Stomach (tissue), 4 donors: ENCODE measurements around the gene TEX30.

Experiments
- POLR2A ChIP-seq, 4 donors: fragments of 450-650 bp; IDR thresholded peaks; one replicate each; pipeline ENCODE4 v1.6.1; 2016; ENCODE audit warnings: antibody characterized with exemption in 4 of 4, control low read depth in 2 of 4, mild to moderate bottlenecking in 1 of 4, moderate library complexity in 1 of 4
- TF ChIP-seq, protein P1 (sequence below), 7 experiments: fragments of 450-650 bp in 4 of 7; fragments of 200-600 bp in 3 of 7; sonication (generic) in 3 of 7; IDR thresholded peaks; one replicate each; pipeline ENCODE4 v1.5.1; 2016 to 2019; ENCODE audit warnings: antibody characterized with exemption in 7 of 7, control low read depth in 2 of 7, mild to moderate bottlenecking in 1 of 7

DNA sequence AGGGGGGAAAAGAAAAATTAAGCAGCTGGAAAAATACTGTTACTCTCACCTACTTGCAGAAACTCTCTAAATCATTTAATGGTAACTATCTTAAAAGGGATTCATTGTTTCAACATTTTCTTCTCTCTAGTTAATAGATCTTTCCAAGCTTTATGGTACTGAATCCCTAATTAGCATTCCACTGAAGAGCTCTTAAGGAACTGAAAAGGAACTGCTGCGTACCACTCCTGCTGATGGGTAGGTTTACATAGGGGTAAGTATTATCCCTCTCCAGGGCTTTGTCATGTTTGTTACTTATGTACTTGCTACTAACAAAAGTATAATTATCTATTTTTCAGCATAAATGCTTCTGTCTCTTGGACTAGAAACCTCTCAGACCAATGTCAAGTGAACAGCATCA, 12.5 kb downstream of the TEX30 start:
- TF ChIP-seq POLR2A (IDR thresholded peaks at IDR 0.05): no peak
- TF ChIP-seq, protein P1, sequence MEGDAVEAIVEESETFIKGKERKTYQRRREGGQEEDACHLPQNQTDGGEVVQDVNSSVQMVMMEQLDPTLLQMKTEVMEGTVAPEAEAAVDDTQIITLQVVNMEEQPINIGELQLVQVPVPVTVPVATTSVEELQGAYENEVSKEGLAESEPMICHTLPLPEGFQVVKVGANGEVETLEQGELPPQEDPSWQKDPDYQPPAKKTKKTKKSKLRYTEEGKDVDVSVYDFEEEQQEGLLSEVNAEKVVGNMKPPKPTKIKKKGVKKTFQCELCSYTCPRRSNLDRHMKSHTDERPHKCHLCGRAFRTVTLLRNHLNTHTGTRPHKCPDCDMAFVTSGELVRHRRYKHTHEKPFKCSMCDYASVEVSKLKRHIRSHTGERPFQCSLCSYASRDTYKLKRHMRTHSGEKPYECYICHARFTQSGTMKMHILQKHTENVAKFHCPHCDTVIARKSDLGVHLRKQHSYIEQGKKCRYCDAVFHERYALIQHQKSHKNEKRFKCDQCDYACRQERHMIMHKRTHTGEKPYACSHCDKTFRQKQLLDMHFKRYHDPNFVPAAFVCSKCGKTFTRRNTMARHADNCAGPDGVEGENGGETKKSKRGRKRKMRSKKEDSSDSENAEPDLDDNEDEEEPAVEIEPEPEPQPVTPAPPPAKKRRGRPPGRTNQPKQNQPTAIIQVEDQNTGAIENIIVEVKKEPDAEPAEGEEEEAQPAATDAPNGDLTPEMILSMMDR (IDR thresholded peaks at IDR 0.05): no peak
